ENCODE results near the gene CFHR3.

GRCh38 chr1:196774603-196775002 is at the start of gene CFHR3:
- no peak for TF ChIP-seq POLR2A (IDR thresholded peaks at IDR 0.05)
- no peak for TF ChIP-seq CTCF (IDR thresholded peaks at IDR 0.05)

Data from heart left ventricle (tissue), 13 donors.